Neutrophil (primary cell): ENCODE data around the gene ATF6.

Experiments
- H3K27ac ChIP-seq: fragments of 200-600 bp; sonication (generic); 2 replicates; pipeline ENCODE4 v1.5.1; 2016; ENCODE audit warnings: mild to moderate bottlenecking, moderate library complexity
- H3K27me3 ChIP-seq: fragments of 200-600 bp; sonication (generic); 2 replicates; pipeline ENCODE4 v1.6.0; 2016; ENCODE audit warnings: mild to moderate bottlenecking
- H3K36me3 ChIP-seq: fragments of 200-600 bp; sonication (generic); 2 replicates; pipeline ENCODE4 v1.5.1; 2017
- H3K4me1 ChIP-seq, 2 experiments: fragments of 200-600 bp in 1 of 2; sonication (generic) in 1 of 2; 1 replicate in 1 of 2; 2 replicates in 1 of 2; pipeline versions ENCODE4 v1.5.1 to v1.6.1; 2013 to 2016; ENCODE audit warnings: low read depth in 1 of 2, low read length in 1 of 2, mild to moderate bottlenecking in 1 of 2, moderate library complexity in 1 of 2; ENCODE audit not compliant: control insufficient read depth in 1 of 2, insufficient read depth in 1 of 2
- H3K4me3 ChIP-seq, 2 experiments: fragments of 200-600 bp in 1 of 2; sonication (generic) in 1 of 2; 1 replicate in 1 of 2; 2 replicates in 1 of 2; pipeline ENCODE4 v1.5.1; 2013 to 2016; ENCODE audit warnings: low read depth in 1 of 2, low read length in 1 of 2, mild to moderate bottlenecking in 1 of 2, moderate library complexity in 1 of 2
- H3K9me3 ChIP-seq: fragments of 200-600 bp; sonication (generic); 2 replicates; pipeline ENCODE4 v1.5.1; 2016
- CTCF ChIP-seq: fragments of 200-600 bp; sonication (generic); IDR thresholded peaks from 2 replicates; pipeline ENCODE4 v1.5.1; 2016; ENCODE audit warnings: antibody characterized with exemption

Gene ATF6

GRCh38 chr1:161790587-161791317 is 24.6 kb downstream of the ATF6 start:
- no peaks in the 10 kb centered on the region for H3K27me3 ChIP-seq
- peaks cover 4% of the 10 kb centered on the region in 2 experiments for H3K4me1 ChIP-seq
- H3K36me3 ChIP-seq, result peaks cover 71% of the 10 kb centered on the region
- no peak overlapping the region for H3K4me3 ChIP-seq
- no peaks in the 10 kb centered on the region for H3K9me3 ChIP-seq
- TF ChIP-seq CTCF, result no peak
- H3K27ac ChIP-seq, result no peak overlapping the region

GRCh38 chr1:161791904-161792655 is 26.0 kb downstream of the ATF6 start:
- TF ChIP-seq CTCF, result no peak
- H3K4me3 ChIP-seq, result no peak overlapping the region
- no peak overlapping the region for H3K27ac ChIP-seq
- peaks cover 70% of the 10 kb centered on the region for H3K36me3 ChIP-seq
- peaks cover 4% of the 10 kb centered on the region in 2 experiments for H3K4me1 ChIP-seq
- H3K27me3 ChIP-seq, result no peaks in the 10 kb centered on the region
- H3K9me3 ChIP-seq, result no peaks in the 10 kb centered on the region

GRCh38 chr1:161792740-161793139 is 26.6 kb downstream of the ATF6 start:
- peaks cover 70% of the 10 kb centered on the region for H3K36me3 ChIP-seq
- no peak overlapping the region for H3K4me3 ChIP-seq
- no peaks in the 10 kb centered on the region for H3K9me3 ChIP-seq
- no peak for TF ChIP-seq CTCF
- no peaks in the 10 kb centered on the region for H3K27me3 ChIP-seq
- peaks cover 4% of the 10 kb centered on the region in 2 experiments for H3K4me1 ChIP-seq
- no peak overlapping the region for H3K27ac ChIP-seq

GRCh38 chr1:161799792-161800191 is 33.7 kb downstream of the ATF6 start:
- H3K27ac ChIP-seq, result no peak overlapping the region
- TF ChIP-seq CTCF, result no peak
- H3K4me1 ChIP-seq, result no peaks in the 10 kb centered on the region
- peaks cover 80% of the 10 kb centered on the region for H3K36me3 ChIP-seq
- no peak overlapping the region for H3K4me3 ChIP-seq
- H3K9me3 ChIP-seq, result no peaks in the 10 kb centered on the region
- no peaks in the 10 kb centered on the region for H3K27me3 ChIP-seq

GRCh38 chr1:161801955-161802354 is 35.8 kb downstream of the ATF6 start:
- no peaks in the 10 kb centered on the region for H3K9me3 ChIP-seq
- peaks cover 78% of the 10 kb centered on the region for H3K36me3 ChIP-seq
- H3K4me3 ChIP-seq, result no peak overlapping the region
- H3K27me3 ChIP-seq, result no peaks in the 10 kb centered on the region
- no peak overlapping the region for H3K27ac ChIP-seq
- TF ChIP-seq CTCF, result no peak
- H3K4me1 ChIP-seq, result no peaks in the 10 kb centered on the region
